HCEC 1CT (cell line): Measurements from ENCODE around the gene PLXNA4.

Source experiments
- DNase-seq: peaks from one replicate; pipeline ENCODE4 v3.0.0-alpha.2; 2017

Gene PLXNA4

GRCh38 chr7:132592231-132592920, 16.1 kb upstream of the PLXNA4 start:
- DNase-seq: no peak

DNA sequence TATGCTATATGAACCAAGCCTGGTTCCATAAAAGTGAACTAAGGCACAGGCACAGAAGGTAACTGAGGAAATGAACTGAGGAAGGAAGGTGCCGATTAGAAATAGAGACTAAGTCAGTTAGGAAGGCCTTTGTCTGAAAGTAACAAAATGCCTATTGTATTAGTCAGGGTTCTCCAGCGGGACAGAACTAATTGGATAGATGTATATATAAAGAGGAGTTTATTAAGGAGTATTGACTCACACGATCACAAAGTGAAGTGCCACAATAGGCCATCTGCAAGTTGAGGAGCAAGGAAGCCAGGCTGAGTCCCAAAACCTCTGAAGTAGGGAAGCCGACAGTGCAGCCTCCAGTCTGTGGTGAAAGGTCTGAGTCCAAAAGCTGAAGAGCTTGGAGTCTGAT, 13.9 kb upstream of the PLXNA4 start:
- no peak for DNase-seq

GRCh38 chr7:132588596-132588995, 12.3 kb upstream of the PLXNA4 start:
- no peak for DNase-seq

- DNase-seq: no peak
Measured at GRCh38 chr7:132584796-132585494, 8.7 kb upstream of the PLXNA4 start.

GRCh38 chr7:132581431-132581830, 5.2 kb upstream of the PLXNA4 start:
- DNase-seq: no peak

- peak; percentile 62 for DNase-seq
Measured at GRCh38 chr7:132580717-132581285, 4.5 kb upstream of the PLXNA4 start.

- peak; percentile 9 for DNase-seq
Measured at GRCh38 chr7:132580277-132580676, 4.0 kb upstream of the PLXNA4 start.

DNA sequence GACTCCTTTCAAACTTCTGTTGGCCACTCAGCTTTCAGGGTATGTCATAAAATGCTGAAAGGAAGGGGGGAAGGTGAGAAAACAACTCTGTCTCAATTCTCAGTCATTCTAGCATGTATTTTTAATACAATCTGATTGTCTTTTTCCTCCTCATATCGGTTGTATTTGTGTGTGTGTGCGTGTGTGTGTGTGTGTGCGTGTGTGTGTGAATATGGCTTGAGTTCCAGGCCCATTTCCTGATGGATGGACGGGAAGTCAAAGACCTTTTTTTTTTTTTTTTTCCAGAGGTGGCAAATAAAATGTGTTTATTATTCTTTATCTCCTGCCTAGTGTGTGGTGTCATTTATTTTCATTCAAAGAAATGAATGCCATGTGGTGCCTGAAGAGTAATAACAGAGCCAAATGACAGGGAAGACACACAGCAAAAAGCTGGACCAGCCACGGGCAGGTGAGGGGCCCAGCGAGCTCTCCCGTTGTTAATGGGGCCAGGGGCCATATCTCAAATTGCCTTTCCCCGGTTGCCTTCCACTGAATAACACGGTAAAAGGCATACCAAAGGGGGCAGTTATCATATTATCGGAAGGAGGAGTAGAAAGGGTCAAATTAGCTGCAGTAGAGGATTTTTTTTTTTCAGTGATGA, 3.1 kb upstream of the PLXNA4 start:
- no peak for DNase-seq

GRCh38 chr7:132578826-132579225, 2.6 kb upstream of the PLXNA4 start:
- no peak for DNase-seq

- DNase-seq: no peak
Measured at GRCh38 chr7:132578050-132578370, 1.7 kb upstream of the PLXNA4 start.

DNA sequence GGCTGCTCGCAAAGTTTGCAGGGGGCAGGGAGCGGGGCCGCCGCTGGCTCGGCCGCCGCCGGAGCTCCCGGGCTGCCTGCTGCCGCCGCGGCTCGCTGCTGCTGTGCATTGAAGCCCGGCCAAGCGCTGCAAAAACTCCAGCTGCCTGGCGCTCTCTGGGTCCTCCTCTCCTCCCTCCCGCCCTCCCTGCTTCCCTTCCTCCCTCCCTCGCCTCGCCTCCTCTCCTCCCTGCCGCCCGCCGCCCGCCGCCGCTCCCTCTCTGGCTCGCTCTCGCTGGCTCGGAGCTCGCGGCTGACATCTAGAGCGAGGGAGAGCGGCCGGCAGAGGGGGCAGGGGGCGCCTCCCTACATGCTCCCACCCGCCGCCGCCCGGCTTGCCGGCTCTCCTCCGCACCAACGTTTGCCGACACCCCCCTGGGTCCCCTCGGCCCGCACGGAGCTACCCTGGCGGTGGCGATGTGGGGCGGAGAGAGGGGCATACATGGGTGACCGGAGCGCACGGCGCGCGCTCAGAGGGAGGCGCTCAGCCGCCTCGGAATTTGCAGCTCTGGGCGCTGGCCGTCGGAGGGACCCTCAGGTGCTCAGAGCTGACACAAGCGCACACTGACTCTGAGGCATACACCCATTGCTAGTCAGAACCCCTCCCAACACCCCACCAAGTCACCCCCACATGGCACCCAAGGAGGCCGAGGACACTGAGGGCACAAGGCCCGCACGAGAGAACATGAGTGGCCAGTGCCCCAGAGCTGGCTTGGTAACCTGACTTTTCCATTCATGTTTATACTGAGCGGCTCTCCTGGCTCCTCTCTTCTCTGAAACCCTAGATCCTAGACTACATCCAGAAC, 1.2 kb upstream of the PLXNA4 start:
- DNase-seq: no peak

- no peak for DNase-seq
Measured at GRCh38 chr7:132576721-132577085, 433 bp upstream of the PLXNA4 start.

GRCh38 chr7:132575419-132575981, 770 bp downstream of the PLXNA4 start:
- DNase-seq: peak; percentile 21

- DNase-seq: no peak
Measured at GRCh38 chr7:132574223-132574622, 2.0 kb downstream of the PLXNA4 start.

GRCh38 chr7:132573251-132573955, 2.9 kb downstream of the PLXNA4 start:
- DNase-seq: no peak

- DNase-seq: no peak
Measured at GRCh38 chr7:132572526-132572925, 3.7 kb downstream of the PLXNA4 start.

- no peak for DNase-seq
Measured at GRCh38 chr7:132571970-132572369, 4.3 kb downstream of the PLXNA4 start.

DNA sequence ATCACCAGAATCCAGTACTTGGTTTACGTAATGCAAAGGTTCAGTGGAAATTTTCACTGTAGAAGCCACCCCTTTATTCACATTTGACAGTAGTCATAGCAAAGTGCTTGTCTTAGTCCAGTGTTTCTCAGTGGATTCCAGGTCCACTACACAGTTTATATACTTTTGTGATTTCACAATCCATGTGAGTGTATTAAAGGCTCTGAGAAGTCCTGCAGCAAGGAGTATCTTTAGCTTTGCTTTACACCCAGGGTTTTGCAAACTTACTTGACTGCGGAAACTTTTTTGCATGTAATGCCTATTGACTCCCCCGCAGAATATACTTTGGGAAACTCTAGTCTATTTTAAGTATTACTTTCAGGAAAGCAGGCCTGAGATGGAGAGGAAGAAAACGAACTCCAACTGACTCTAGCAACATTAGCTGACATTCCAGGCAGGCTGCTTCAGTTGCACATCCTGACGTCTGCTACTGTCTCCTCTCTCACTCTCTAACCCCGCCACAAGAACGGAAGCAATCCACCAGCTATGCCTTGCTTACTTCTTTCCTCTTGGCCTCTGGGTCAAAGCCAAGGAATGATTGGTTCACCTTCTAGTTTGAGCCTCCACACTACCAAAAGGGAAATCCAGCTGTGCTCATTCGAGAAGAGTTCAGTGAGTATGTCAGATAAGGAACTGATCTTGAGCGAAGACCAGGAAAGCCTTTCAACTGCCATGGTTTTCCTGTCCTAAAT, 6.2 kb downstream of the PLXNA4 start:
- no peak for DNase-seq

DNA sequence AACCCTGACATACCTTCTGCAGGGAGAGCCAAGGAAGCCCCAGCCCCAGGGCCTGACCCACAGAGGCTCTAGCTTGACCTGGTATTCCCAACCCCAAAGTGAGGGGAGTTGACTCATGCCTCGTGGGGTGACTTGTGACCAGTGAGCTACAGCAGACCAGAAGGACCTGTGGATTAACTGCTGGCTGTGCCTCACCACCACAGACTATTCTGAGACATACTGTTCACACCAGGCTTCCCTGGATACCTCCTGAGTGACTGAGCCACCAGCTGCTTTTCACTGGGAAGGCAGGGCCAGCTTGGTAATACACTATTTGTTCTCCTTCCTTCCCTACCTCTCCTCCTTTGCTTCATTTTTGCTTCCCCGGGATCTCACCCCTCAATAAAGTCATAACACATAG, 7.3 kb downstream of the PLXNA4 start:
- DNase-seq: no peak

- DNase-seq: no peak
Measured at GRCh38 chr7:132565885-132566284, 10.4 kb downstream of the PLXNA4 start.

DNA sequence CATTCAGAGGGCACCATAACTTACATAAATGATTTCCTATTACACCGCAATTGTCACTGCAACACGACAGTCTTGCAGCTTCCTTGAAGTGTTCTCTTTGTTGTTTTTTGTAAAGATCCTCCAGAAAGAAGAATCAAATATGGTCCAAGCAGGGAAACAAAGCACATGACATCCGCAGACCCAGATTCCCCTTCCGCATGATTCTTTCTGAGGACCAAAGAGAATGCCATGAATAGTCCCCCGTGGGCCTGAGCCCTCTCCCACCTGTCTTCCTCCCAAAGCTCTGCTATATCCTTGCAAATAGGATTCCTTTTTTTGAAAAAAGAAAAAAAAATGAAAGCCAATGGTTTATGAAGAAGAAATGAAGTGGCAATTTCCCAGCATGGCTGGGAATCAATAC, 10.8 kb downstream of the PLXNA4 start:
- no peak for DNase-seq
